HG03521 (cell line): ENCODE results near the gene GCN1.

Source experiments
- ATAC-seq: cut with Tn5 transposase; IDR thresholded peaks from one replicate; pipeline ENCODE4 v1.9.1; 2021; ENCODE audit warnings: mild to moderate bottlenecking, moderate library complexity; ENCODE audit not compliant: unreplicated experiment

The GCN1 gene

DNA sequence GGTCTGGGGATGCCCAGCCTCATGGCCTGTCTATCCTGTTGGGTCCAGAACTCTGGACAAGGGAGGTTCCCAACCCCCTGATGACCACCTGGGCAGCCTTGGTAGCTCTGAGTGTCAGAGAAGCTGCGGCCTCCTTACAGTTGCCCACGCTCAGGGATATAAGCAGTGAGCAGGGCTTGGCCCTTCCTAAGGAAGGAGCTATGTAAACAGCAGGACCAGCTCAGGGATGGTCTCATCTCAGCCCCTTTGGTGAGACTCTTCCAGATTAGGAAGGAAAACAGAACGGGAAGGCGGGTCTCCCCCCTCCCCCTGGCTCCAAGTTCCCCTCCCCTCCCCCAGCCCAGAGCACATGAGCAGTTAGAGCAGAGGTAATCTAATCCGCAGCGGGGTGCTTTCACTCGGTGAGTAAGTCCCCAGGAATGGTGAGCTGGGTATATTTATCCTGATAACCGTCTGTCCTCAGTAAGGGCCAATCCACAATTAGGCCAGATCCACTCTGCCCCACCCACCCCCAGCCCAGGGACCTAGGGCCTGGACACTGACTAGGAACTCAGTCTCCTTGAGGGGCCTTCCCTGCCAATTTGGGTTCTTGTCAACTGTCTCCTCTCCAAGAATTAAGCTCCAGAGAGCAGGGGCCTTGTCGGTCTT lies 35.9 kb upstream of the GCN1 start:
- ATAC-seq = no peak

- ATAC-seq = no peak
Measured at GRCh38 chr12:120229487-120230325, 35.2 kb upstream of the GCN1 start.

DNA sequence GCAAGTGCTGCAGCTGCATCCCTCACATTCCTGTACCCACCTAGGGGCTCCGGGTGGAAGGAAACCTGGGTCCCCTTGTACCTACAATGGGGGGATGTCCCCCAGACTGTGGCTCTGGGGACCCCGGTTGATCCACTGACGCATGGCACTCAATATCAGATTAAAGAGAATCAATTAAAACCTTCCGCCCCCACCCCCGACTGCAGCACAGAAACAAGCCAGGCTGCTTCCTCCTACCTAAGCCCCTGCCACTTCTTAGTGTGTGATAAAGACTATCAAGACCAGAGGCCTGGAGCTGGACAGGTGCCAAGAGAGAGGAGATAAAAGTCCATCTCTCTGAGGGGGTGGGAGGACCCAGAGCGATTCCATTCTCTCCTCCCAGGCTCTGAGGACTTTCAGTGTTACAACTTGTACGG lies 34.6 kb upstream of the GCN1 start:
- ATAC-seq = no peak

DNA sequence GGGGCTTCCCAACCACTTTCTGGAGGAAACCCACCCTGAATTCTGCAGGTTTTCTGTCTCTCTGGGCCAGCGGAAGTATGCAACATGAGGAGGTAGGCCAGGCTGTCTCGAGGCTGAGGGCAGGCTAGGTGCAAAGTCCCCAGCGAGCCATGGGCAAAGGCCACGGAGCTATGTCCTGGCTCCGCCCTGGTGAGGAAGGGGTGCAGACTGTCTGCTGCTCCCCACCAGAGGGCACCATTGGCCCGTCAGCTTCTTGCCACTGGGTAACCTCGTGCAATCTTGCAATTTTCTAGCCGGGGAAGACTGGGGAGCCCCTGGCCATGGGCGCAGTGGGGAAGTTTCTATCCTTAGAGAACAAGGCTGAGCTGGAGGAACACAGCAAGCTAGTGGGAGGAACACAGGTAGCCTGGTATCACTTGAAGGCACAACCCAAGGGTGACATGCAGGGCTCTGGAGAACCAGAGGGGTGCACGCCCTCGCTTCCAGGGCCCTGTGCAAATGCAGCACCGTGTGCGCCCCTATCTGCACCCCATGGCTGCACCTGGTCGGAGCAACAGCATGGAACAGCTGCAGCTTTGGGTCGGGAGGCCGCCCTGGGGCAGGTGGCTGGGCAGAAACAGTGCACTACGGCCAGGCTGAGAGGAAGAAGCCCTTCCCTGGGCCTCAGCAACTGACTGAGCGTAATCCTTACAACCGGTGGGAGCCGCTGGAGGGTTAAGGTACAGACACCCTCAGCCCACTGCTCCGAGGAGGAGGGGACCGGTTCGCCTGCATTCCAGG lies 34.0 kb upstream of the GCN1 start:
- ATAC-seq = peak; percentile 69

DNA sequence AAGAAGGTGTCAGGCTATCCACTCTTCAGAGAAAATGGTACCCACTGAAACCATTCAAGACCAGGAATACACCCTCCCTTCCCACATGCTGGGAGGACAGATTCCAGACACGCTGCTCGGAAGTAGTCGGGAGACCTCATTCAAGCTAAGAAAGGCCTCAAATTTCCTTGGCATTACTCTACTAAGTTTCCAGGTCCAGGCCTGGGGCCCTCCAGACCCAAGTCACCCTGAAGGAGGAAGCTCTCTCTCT lies 33.5 kb upstream of the GCN1 start:
- no peak for ATAC-seq

DNA sequence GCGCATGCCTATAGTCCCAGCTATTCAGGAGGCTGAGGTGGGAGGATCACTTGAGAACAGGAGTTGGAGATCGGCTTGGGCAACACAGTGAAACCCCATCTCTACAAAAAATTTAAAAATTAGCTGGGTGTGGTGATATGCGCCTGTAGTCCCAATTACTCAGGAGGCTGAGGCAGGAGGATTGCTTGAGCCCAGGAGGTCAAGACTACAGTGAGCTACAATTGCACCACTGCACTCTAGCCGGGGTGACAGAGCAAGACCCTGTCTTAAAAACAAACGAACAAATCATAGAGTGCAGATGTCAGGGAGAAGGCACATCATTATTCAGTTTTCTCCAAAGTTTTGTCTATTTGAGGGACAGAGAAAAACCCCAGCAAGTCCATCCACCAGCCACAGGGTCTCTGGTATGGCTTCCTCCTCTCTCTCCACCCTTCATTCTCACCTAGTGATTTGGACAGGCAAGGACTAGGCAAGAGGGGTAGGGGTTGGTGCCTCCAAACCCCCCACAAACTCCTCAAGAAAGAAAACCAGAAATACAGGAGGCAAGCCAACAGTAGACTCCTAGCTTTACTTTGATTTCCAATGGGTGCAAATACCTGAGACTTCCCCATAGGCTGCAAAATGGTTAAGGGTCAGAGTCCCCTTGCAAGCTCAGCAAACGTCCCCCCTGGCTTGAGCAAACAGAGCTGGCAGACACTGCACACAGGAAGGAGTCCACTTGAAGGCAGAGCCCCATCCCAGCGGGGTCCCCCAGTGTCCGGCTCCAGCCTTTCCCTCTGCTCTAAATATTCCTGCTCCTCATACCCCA lies 32.9 kb upstream of the GCN1 start:
- ATAC-seq = no peak

GRCh38 chr12:120225852-120226640 lies 31.5 kb upstream of the GCN1 start:
- ATAC-seq = no peak

GRCh38 chr12:120225200-120225558 lies 30.7 kb upstream of the GCN1 start:
- no peak for ATAC-seq

DNA sequence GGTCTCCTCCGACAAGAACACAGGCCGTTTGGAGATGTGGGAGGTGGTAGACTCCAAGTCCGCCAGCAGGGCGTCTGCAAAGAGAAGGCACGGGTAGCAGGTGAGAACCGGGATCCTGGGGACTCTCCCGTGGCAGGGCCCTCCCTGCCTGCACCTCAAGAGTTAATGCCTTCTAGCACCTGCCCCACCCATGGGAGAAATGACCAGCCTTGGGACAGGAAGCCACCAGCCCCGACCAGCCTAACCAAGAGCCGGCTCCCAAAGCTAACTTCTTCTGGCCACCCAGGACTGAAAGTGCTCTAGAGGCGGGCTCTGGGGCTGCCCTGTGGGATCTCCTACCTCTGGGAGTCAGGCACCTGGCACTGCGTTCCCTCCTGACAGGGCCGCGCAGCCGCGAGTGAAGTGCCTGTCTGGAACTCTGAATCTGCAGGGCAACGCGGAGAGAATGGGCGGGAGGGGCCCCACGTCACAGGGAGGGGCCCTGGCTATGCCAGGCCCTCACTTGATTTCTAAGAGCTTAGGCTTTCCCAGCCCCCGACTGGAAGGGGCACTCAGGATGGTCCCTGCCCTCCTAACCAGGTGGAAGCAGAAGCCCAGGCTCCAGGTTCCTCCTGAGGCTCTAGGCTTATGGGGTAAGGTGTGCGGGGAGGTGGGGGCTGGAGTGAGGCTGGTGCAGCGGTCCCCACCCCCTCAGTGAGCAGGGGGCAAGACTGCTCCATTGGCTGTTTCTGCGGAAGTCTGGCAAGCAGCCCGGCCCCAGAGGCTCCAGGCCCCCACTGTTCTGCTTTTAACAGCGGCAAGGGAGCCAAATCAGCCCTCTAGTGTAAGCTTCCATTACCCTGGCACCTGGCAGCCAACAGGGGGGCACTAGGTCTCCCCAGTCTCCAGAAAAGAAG lies 30.0 kb upstream of the GCN1 start:
- no peak for ATAC-seq

DNA sequence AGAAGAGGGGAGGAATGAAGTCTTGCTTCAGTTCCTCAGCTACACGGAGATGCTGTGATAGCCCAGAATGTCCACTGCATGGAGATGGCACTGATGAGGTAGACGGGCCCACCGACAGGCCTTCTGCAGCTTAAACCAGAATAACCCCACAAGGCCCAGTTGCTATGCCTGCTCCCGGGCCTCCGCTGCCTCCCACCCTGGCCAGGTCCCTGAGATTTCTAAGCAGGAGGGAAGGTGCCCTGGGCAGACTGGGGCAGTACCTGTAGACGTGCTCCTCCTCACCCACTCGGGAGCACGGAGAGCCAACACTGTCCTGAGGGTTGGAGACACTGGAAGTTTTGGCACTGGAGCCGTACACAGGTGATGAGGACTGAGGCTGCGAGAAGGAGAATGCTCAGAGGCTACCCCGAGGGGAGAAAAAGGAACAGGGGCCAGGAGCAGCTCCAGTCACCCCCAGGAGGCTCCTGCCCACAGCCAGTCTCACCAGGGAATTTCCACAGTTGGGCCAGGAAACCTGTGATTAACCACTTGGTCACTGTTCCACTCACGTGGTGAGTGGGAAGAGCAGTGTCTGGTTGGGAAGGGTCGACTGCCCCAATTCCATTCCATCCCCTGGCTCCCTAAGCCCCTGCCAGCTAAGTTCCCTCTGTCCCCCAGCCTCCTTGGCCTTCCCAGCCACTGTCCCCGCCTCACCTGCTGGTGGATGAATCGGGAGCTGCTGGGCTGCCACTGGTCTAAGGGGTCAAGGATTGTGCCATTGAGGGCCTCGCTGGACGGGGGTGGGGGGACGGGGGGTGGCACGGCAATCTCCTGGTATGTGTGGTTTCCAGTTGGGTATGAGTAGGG lies 29.2 kb upstream of the GCN1 start:
- no peak for ATAC-seq

GRCh38 chr12:120222288-120222832 lies 27.8 kb upstream of the GCN1 start:
- no peak for ATAC-seq

- ATAC-seq = no peak
Measured at GRCh38 chr12:120221576-120221900, 27.0 kb upstream of the GCN1 start.

DNA sequence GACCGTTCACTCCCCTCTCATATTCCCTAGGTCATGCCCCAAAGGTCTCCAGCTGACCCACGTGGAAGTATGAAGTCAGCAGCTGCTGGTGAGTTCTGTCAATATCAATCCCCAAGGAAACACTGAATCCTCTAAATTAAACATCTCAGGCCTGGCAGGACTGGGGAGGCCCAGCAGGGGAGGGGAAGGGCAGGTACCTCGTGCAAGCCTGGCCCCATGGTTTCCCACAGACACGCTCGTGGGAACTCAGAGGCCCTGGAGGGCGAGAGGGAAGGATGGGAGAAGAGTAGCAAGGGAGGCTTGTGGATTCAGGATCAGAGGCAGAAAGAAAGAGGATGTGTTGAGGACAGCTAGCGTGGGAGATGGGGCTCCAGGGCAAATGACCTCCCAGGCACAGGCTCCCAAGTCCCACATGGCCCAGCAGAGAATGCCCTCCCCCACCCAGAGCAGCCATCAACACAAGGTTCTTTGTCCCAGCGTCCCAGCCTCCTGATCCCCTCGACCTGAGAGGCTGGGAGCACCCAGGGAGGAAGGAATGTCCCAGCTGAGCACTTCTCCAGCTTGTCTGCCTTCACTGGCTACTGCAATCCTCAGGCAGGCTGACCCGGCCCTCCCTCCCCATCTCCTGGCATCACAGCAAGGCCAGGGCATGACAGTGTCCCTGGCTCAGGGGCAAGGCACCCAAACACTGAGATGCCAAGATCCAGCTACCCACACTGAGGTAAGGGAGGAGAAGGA lies 26.5 kb upstream of the GCN1 start:
- no peak for ATAC-seq

- no peak for ATAC-seq
Measured at GRCh38 chr12:120218680-120219606, 24.4 kb upstream of the GCN1 start.

GRCh38 chr12:120216742-120217605 lies 22.5 kb upstream of the GCN1 start:
- no peak for ATAC-seq
